PC-3 (cell line): ENCODE measurements around the gene PDE11A. TPM values are rescaled to one million over a fixed set of nuclear protein-coding genes. Genes with fewer than 3 reads are reported as not detected.

Experiments
- ATAC-seq: fragments of 200-7000 bp; cut with Tn5 transposase; 2 replicates; pipeline ENCODE4 v1.9.1; 2020; ENCODE audit warnings: mild to moderate bottlenecking, moderate library complexity
- BruUV-seq: library from RNA; stranded (reverse); fragments of 400-500 nt; replicated peaks from 2 replicates; lab custom pipeline; 2021; lab: Mats Ljungman, UMichigan
- CTCF ChIA-PET: fragments of 300-600 bp; sonication (Branson Sonifier 250); formaldehyde crosslinking; loops from one replicate; lab custom pipeline; 2022; ENCODE audit warnings: antibody characterized with exemption; lab: Charles Lee
- POLR2A ChIA-PET: fragments of 300-600 bp; sonication (Branson Sonifier 250); formaldehyde crosslinking; loops from one replicate; lab custom pipeline; 2022; ENCODE audit warnings: antibody characterized with exemption; ENCODE audit not compliant: unreplicated experiment; lab: Charles Lee
- DNase-seq: peaks from one replicate; pipeline ENCODE4 v3.0.0-alpha.2; 2015
- H2AFZ ChIP-seq: fragments of 300-600 bp; sonication (generic); 2 replicates; pipeline ENCODE4 v1.6.0; 2016; ENCODE audit warnings: antibody characterized with exemption, low read length
- H3F3A ChIP-seq: fragments of 300-600 bp; sonication (generic); one replicate; pipeline ENCODE4 v1.6.0; 2017; ENCODE audit warnings: antibody characterized with exemption, low read length, control low read depth, mild to moderate bottlenecking; ENCODE audit not compliant: unreplicated experiment
- H3K27ac ChIP-seq: fragments of 300-600 bp; sonication (generic); 2 replicates; pipeline ENCODE4 v1.5.1; 2016; ENCODE audit warnings: mild to moderate bottlenecking, low read length
- H3K27me3 ChIP-seq: fragments of 300-600 bp; sonication (generic); 2 replicates; pipeline ENCODE4 v1.6.1; 2016; ENCODE audit warnings: low read length, mixed read lengths
- H3K36me3 ChIP-seq: fragments of 300-600 bp; sonication (generic); 2 replicates; pipeline ENCODE4 v1.6.1; 2016; ENCODE audit warnings: low read depth, mixed run types, low read length, mixed read lengths
- H3K4me1 ChIP-seq: fragments of 300-600 bp; sonication (generic); 2 replicates; pipeline ENCODE4 v1.5.1; 2016; ENCODE audit warnings: low read length; ENCODE audit not compliant: insufficient read depth
- H3K4me2 ChIP-seq: fragments of 300-600 bp; sonication (generic); 2 replicates; pipeline ENCODE4 v1.6.0; 2016; ENCODE audit warnings: low read length
- H3K4me3 ChIP-seq: fragments of 300-600 bp; sonication (generic); 2 replicates; pipeline ENCODE4 v1.5.1; 2016; ENCODE audit warnings: mild to moderate bottlenecking, low read length, mixed read lengths
- H3K79me2 ChIP-seq: fragments of 300-600 bp; sonication (generic); 2 replicates; pipeline ENCODE4 v1.6.1; 2017; ENCODE audit warnings: low read length, mixed read lengths
- H3K9ac ChIP-seq: fragments of 300-600 bp; sonication (generic); 2 replicates; pipeline ENCODE4 v1.6.0; 2016; ENCODE audit warnings: mild to moderate bottlenecking, low read length
- H3K9me2 ChIP-seq: fragments of 300-600 bp; sonication (generic); replicated peaks from 2 replicates; pipeline ENCODE4 v1.6.1; 2016; ENCODE audit warnings: mixed run types, low read length, mixed read lengths
- H3K9me3 ChIP-seq: fragments of 300-600 bp; sonication (generic); 2 replicates; pipeline ENCODE4 v1.6.1; 2016; ENCODE audit warnings: low read length, mixed read lengths
- H4K20me1 ChIP-seq: fragments of 300-600 bp; sonication (generic); 2 replicates; pipeline ENCODE4 v1.6.1; 2016; ENCODE audit warnings: low read length, mixed read lengths
- EZH2 ChIP-seq: fragments of 300-600 bp; sonication (generic); IDR thresholded peaks from one replicate; pipeline ENCODE4 v1.6.1; 2017; ENCODE audit warnings: antibody characterized with exemption, mild to moderate bottlenecking, low read length; ENCODE audit not compliant: unreplicated experiment
- EZH2phosphoT487 ChIP-seq: fragments of 300-600 bp; sonication (generic); IDR thresholded peaks from 2 replicates; pipeline ENCODE4 v1.6.1; 2018; ENCODE audit warnings: mild to moderate bottlenecking, antibody characterized with exemption, low read length, borderline replicate concordance
- intact Hi-C: fragments of 100-400 bp; cut with micrococcal nuclease; formaldehyde crosslinking; loops from 2 replicates; pipeline ENCODE4 v1.9.0; 2023
- total RNA-seq: library from RNA; depleted of rRNA; stranded (reverse); fragments of >200 nt; gene quantifications from 2 replicates; pipeline ENCODE4 v1.2.3, GENCODE V29; 2014
- TF ChIP-seq, protein P1 (sequence below): fragments of 300-600 bp; sonication (generic); conservative IDR thresholded peaks from 2 replicates; pipeline ENCODE4 v1.5.1; 2017; ENCODE audit warnings: antibody characterized with exemption, low read depth, mild to moderate bottlenecking, low read length

The PDE11A gene
- total RNA-seq, 1 experiment from 2014 or later = 0.15 TPM

DNA sequence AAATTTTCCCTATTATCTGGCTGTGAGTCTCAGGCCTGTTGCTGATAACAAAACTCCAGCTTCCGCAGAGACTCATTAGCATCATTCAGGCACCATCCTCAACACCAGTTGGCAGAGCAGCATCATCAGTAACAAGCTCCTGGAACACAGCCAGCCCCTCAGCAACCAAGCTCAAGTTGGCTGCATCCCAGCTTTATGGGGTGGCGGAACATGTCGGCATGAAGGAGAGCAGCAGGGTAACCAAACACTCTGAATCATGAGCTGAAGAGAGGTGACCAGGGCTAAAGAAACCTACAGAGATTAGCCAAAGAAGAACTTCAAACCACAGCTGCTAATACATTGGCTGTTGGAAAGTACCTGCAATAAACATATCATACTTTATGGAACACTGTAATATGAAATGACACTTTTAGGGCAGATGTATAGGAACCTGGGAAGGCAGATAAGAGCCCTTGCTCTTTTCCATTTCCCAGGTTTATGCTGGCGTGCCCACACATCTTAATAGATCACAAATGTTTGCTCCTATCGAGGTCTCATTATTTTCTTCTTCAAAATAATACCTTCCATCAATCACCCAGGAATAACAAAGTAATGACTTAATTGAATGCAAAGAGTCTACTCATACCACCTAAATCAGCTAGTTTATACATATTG is 63.8 kb downstream of the PDE11A start:
- Histone ChIP-seq H3K27ac (no peak overlapping the region), H3K9me3 (no peaks in the 10 kb centered on the region), H3K9me2 (no peaks in the 10 kb centered on the region), H3K79me2 (no peaks in the 10 kb centered on the region), H3K27me3 (peaks cover 28% of the 10 kb centered on the region), H3K4me2 (no peak overlapping the region), H3K4me1 (no peaks in the 10 kb centered on the region), H2AFZ (no peak overlapping the region), H4K20me1 (no peaks in the 10 kb centered on the region), H3K4me3 (no peak overlapping the region), H3K36me3 (no peaks in the 10 kb centered on the region), H3F3A (no peaks in the 10 kb centered on the region), H3K9ac (no peak overlapping the region)
- no peak for DNase-seq
- intact Hi-C loops = no loop called here
- POLR2A ChIA-PET = interaction anchor here (0.7 kb wide), 1 partner anchor 83 kb away, joined by 7 read pairs; no protein-coding TSS in a partner anchor
- TF ChIP-seq EZH2 (no peak), EZH2phosphoT487 (no peak)
- TF ChIP-seq, protein P1, sequence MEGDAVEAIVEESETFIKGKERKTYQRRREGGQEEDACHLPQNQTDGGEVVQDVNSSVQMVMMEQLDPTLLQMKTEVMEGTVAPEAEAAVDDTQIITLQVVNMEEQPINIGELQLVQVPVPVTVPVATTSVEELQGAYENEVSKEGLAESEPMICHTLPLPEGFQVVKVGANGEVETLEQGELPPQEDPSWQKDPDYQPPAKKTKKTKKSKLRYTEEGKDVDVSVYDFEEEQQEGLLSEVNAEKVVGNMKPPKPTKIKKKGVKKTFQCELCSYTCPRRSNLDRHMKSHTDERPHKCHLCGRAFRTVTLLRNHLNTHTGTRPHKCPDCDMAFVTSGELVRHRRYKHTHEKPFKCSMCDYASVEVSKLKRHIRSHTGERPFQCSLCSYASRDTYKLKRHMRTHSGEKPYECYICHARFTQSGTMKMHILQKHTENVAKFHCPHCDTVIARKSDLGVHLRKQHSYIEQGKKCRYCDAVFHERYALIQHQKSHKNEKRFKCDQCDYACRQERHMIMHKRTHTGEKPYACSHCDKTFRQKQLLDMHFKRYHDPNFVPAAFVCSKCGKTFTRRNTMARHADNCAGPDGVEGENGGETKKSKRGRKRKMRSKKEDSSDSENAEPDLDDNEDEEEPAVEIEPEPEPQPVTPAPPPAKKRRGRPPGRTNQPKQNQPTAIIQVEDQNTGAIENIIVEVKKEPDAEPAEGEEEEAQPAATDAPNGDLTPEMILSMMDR = no peak
- no TSS peak for BruUV-seq
- ATAC-seq = no peak
- CTCF ChIA-PET = interaction anchor here (0.6 kb wide), 1 partner anchor 61 kb away, joined by 3 read pairs; no protein-coding TSS in a partner anchor

GRCh38 chr2:178006710-178007109 is 65.9 kb downstream of the PDE11A start:
- Histone ChIP-seq H3K9me2 (no peaks in the 10 kb centered on the region), H3K36me3 (no peaks in the 10 kb centered on the region), H3K9ac (no peak overlapping the region), H3K27me3 (peaks cover 16% of the 10 kb centered on the region), H3K4me2 (no peak overlapping the region), H3K4me1 (no peaks in the 10 kb centered on the region), H3K79me2 (no peaks in the 10 kb centered on the region), H3K27ac (no peak overlapping the region), H3K9me3 (no peaks in the 10 kb centered on the region), H4K20me1 (no peaks in the 10 kb centered on the region), H2AFZ (no peak overlapping the region), H3F3A (no peaks in the 10 kb centered on the region), H3K4me3 (no peak overlapping the region)
- CTCF ChIA-PET = no interaction called here
- BruUV-seq = no TSS peak
- intact Hi-C loops = no loop called here
- no peak for TF ChIP-seq EZH2phosphoT487
- TF ChIP-seq EZH2 = no peak
- TF ChIP-seq, protein P1 = no peak
- ATAC-seq (no peak), DNase-seq (no peak)
- POLR2A ChIA-PET = no interaction called here

DNA sequence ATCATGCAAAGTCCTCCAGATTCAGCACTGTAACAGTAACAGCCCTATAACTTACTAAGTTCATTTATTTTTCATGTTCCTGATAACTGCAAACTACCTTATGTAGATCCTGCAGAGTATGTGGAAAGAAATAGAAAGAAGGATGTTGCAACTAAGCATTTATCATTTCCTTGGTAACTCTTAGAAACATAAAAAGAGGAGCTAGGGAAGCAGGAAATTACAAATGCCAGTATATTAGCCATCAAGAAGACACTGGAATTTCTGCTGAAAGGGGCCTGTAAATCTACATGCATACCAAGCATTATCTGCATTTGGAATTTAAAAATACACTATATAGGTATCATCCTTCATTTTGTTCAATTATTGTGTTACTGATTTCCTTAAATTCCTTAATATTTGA is 66.8 kb downstream of the PDE11A start:
- no peaks in the 10 kb centered on the region for H3K9me3 ChIP-seq
- no peak overlapping the region for H3K4me3 ChIP-seq
- intact Hi-C loops = no loop called here
- no TSS peak for BruUV-seq
- no peak overlapping the region for H3K27ac ChIP-seq
- no peaks in the 10 kb centered on the region for H3F3A ChIP-seq
- H3K9me2 ChIP-seq = no peaks in the 10 kb centered on the region
- peaks cover 13% of the 10 kb centered on the region; the same call in 1 of the 2 replicates for H3K27me3 ChIP-seq
- H3K9ac ChIP-seq = no peak overlapping the region
- TF ChIP-seq, protein P1 = no peak
- TF ChIP-seq EZH2 = no peak
- no peak for TF ChIP-seq EZH2phosphoT487
- H3K4me2 ChIP-seq = no peak overlapping the region
- ATAC-seq (no peak), DNase-seq (no peak)
- H4K20me1 ChIP-seq = no peaks in the 10 kb centered on the region
- H3K36me3 ChIP-seq = no peaks in the 10 kb centered on the region
- no peaks in the 10 kb centered on the region for H3K79me2 ChIP-seq
- no peak overlapping the region for H2AFZ ChIP-seq
- ChIA-PET CTCF (no interaction called here), POLR2A (no interaction called here)
- H3K4me1 ChIP-seq = no peaks in the 10 kb centered on the region
